Suprapubic skin (tissue), 4 donors: ENCODE data around the gene BANP. TPM values are rescaled to one million over a fixed set of nuclear protein-coding genes. Genes with fewer than 3 reads are reported as not detected.

Source experiments
- DNase-seq, 2 donors: peaks; one replicate each; pipeline ENCODE4 v3.0.0-alpha.2; 2019; ENCODE audit warnings: low spot score in 2 of 2
- H3K27ac ChIP-seq: fragments of 200-600 bp; sonication (generic); one replicate; pipeline ENCODE4 v1.5.1; 2019
- H3K27me3 ChIP-seq: fragments of 200-600 bp; sonication (generic); one replicate; pipeline ENCODE4 v1.5.1; 2019
- H3K36me3 ChIP-seq: fragments of 200-600 bp; sonication (generic); one replicate; pipeline ENCODE4 v1.5.1; 2019
- H3K4me1 ChIP-seq: fragments of 200-600 bp; sonication (generic); one replicate; pipeline ENCODE4 v1.5.1; 2019
- H3K4me3 ChIP-seq: fragments of 200-600 bp; sonication (generic); one replicate; pipeline ENCODE4 v1.5.1; 2019; ENCODE audit warnings: mild to moderate bottlenecking
- H3K9me3 ChIP-seq: fragments of 200-600 bp; sonication (generic); one replicate; pipeline ENCODE4 v1.5.1; 2019
- EP300 ChIP-seq: sonication (generic); formaldehyde crosslinking; IDR thresholded peaks from one replicate; pipeline ENCODE4 v1.6.1; 2017; ENCODE audit warnings: antibody characterized with exemption
- POLR2A ChIP-seq, 2 donors: fragments of 450-650 bp; IDR thresholded peaks; one replicate each; pipeline ENCODE4 v1.6.1; 2017; ENCODE audit warnings: antibody characterized with exemption in 2 of 2, mild to moderate bottlenecking in 2 of 2, moderate library complexity in 2 of 2
- POLR2AphosphoS5 ChIP-seq, 3 donors: sonication (generic); formaldehyde crosslinking; IDR thresholded peaks; one replicate each; pipeline ENCODE4 v1.6.1; 2017; ENCODE audit warnings: antibody characterized with exemption in 3 of 3
- WGBS: methylation state at CpG from one replicate; pipeline ENCODE4 v1.1.5; 2018; 5-methylcytosine and 5-hydroxymethylcytosine counted together
- total RNA-seq, 4 donors: library from RNA; depleted of rRNA; stranded (reverse); fragments of >200 nt; gene quantifications; one replicate each; pipeline ENCODE4 v1.1.0, GENCODE V29; 2016
- TF ChIP-seq, protein P1 (sequence below), 2 donors: fragments of 200-600 bp in 1 of 2; fragments of 450-650 bp in 1 of 2; sonication (generic) in 1 of 2; IDR thresholded peaks; one replicate each; pipeline ENCODE4 v1.5.1; 2016 to 2019; ENCODE audit warnings: antibody characterized with exemption in 2 of 2, mild to moderate bottlenecking in 1 of 2, moderate library complexity in 1 of 2

The BANP gene
- total RNA-seq, 4 donors from 2014 or later, result 24.9 to 40.1 (median 26.5) TPM

DNA sequence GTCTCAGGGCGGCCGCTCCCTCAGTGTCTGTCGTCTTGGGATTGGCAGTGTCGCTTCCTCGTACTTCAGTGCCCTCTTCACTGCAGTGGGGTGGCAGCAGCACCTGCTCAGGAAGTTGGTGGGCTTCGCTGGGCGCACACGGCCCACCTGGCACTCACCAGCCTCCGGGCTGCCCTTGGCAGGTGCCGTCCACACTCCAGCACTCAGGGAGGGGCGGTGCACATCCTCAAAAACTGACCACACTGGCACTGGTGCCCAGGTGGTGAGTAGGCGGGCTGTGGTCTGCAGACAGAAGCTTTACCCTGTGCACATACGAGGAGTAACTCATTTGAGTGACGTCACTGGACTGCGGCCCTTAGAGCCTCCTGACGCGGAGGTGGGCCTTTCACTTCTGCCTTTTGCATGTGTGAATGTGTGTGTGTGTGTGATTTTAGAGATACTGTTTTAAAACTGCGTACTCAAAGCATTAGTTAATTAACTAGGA, 94.6 kb downstream of the BANP start:
- Histone ChIP-seq H3K27me3 (no peaks in the 10 kb centered on the region), H3K9me3 (no peaks in the 10 kb centered on the region), H3K36me3 (peaks cover 37% of the 10 kb centered on the region), H3K4me1 (no peaks in the 10 kb centered on the region), H3K27ac (no peak overlapping the region), H3K4me3 (no peak overlapping the region)
- DNase-seq, result no peak
- 93% methylated on average over 8 of the region's 18 CpGs for WGBS
- TF ChIP-seq POLR2A (IDR thresholded peaks at IDR 0.05) (no peak), EP300 (no peak), POLR2AphosphoS5 (IDR thresholded peaks at IDR 0.05) (no peak)
- TF ChIP-seq, protein P1, sequence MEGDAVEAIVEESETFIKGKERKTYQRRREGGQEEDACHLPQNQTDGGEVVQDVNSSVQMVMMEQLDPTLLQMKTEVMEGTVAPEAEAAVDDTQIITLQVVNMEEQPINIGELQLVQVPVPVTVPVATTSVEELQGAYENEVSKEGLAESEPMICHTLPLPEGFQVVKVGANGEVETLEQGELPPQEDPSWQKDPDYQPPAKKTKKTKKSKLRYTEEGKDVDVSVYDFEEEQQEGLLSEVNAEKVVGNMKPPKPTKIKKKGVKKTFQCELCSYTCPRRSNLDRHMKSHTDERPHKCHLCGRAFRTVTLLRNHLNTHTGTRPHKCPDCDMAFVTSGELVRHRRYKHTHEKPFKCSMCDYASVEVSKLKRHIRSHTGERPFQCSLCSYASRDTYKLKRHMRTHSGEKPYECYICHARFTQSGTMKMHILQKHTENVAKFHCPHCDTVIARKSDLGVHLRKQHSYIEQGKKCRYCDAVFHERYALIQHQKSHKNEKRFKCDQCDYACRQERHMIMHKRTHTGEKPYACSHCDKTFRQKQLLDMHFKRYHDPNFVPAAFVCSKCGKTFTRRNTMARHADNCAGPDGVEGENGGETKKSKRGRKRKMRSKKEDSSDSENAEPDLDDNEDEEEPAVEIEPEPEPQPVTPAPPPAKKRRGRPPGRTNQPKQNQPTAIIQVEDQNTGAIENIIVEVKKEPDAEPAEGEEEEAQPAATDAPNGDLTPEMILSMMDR (IDR thresholded peaks at IDR 0.05), result no peak

DNA sequence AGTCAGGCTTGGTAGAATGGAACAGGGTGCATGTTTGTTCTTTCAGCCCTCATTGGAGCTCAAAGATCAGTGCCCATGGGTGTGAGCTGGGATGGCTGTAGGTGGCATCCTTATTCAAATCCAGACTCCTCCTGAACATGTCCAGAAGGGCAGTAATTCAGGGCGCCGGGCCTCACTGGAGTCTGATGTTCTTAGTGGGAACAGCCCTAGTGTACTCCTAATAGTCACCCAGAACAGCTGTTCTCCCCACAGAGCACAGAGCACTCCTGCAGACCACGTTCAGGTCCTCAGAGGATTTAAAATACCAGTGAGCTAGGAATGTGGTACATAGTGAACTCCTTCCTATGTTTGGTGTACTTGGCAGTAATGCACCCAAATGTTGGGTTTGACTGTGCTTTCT, 96.2 kb downstream of the BANP start:
- Histone ChIP-seq H3K4me1 (no peaks in the 10 kb centered on the region), H3K9me3 (no peaks in the 10 kb centered on the region), H3K27me3 (no peaks in the 10 kb centered on the region), H3K4me3 (no peak overlapping the region), H3K27ac (no peak overlapping the region), H3K36me3 (peaks cover 41% of the 10 kb centered on the region)
- no peak for DNase-seq
- WGBS, result 86% methylated on average over 1 of the region's 3 CpGs
- TF ChIP-seq POLR2AphosphoS5 (IDR thresholded peaks at IDR 0.05), result no peak

DNA sequence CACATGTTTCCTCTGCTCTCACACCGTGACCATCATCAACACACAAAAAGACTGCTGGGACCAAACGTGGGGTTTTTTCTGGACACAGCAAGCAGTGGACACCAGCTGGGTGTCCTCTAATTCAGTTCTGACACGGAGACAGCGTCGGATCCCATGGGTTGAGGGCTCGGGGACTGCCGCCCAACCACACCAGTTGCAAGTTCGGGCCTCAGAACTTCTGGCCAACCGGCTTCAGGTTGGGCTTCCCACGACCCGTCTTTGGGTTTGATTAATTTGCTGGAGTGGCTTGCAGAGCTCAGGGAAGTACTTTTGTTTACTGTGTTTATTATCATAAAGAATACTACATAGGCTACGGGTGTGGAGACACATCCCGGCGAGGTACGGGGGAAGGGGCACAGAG, 97.8 kb downstream of the BANP start:
- peaks cover 47% of the 10 kb centered on the region for H3K36me3 ChIP-seq
- DNase-seq, result no peak
- 89% methylated on average over 13 of the region's 15 CpGs for WGBS
- H3K4me3 ChIP-seq, result no peak overlapping the region
- H3K27ac ChIP-seq, result no peak overlapping the region
- TF ChIP-seq, protein P1 (IDR thresholded peaks at IDR 0.05), result no peak
- TF ChIP-seq EP300, result no peak
- no peak for TF ChIP-seq POLR2AphosphoS5 (IDR thresholded peaks at IDR 0.05)
- no peak for TF ChIP-seq POLR2A (IDR thresholded peaks at IDR 0.05)
- no peaks in the 10 kb centered on the region for H3K9me3 ChIP-seq
- no peaks in the 10 kb centered on the region for H3K4me1 ChIP-seq
- no peaks in the 10 kb centered on the region for H3K27me3 ChIP-seq

DNA sequence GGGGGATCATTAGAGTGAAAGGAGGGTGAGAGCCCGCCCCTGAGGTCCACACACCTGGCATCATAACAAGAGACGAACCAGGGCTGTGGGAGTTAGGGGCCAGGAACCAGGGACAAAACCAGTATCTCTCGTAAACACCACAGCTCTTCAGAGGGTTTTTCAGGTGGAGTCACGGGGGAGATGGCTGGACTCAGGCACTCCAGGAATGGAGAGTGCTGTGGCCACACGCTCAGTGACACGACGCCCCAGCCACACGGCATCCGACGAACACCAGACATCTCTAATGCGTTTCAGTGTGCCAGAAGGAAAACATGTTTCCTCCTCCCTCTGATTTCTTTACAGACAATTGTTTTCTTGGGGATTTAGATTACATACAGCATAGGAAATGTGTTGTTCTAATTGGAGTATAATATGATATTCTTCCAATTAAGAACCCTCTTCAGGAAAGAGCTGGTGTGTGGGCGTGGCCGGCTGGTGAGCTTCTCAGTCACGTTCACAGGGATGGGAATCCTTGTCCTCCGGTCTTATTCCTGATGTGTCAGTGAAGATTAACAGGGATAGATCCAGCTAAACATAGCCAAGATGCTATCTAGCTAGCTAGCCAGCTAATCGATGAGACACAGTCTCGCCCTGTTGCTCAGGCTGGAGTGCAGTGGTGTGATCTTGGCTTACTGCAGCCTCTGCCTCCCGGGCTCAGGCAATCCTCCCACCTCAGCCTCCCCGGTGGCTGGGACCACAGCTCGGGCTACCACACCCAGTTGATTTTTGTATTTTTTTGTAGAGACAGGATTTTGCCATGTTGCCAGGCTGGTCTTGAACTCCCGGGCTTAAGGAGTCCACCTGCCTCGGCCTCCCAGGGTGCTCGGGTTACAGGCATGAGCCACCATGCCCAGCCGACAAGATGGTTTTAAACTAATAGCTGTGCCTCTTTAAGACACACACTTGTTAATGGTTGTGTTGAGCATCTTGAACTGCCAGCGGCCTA, 98.6 kb downstream of the BANP start:
- WGBS, result 88% methylated on average over 25 of the region's 25 CpGs
- TF ChIP-seq, protein P1 (IDR thresholded peaks at IDR 0.05), result no peak
- TF ChIP-seq EP300 (no peak), POLR2AphosphoS5 (IDR thresholded peaks at IDR 0.05) (no peak)
- no peak for DNase-seq
- Histone ChIP-seq H3K9me3 (no peaks in the 10 kb centered on the region), H3K36me3 (peaks cover 47% of the 10 kb centered on the region), H3K27ac (no peak overlapping the region), H3K27me3 (no peaks in the 10 kb centered on the region), H3K4me3 (no peak overlapping the region), H3K4me1 (no peaks in the 10 kb centered on the region)

DNA sequence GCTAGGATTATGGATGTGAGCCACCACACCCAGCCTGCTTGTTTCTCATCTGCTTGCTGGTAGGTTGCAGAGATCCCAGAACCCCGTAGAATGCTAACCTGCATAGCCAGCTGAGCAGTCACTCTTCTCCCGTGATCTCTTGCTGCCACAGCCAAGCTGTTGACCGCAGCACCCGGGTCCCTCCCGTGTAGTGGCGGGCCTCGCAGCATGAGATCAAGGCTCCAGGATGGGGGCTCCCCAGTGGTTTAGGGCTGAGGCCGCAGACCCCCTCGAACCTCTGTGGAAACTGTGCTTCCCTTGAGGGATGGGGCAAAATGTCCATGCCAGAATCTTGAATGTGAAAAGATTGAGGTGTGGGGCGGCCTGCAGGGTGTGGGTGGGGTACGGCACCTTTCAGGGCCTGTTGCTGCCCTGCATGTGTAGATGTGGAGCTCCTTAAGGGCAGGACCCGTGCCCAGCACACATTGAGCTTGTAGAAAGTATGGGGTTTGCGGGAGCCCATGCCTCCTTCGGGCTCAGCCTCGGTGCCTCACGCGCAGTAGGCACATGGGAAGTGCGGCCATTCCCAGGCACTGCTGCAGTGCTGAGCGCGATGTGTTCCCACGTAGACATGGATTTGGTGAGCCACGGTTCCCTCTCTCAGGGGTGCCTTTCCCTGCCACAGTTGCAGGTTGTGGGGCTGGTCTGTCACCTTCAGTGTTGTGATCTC, 99.9 kb downstream of the BANP start:
- Histone ChIP-seq H3K27me3 (no peaks in the 10 kb centered on the region), H3K4me1 (no peaks in the 10 kb centered on the region), H3K4me3 (no peak overlapping the region), H3K27ac (no peak overlapping the region), H3K36me3 (peaks cover 40% of the 10 kb centered on the region), H3K9me3 (no peaks in the 10 kb centered on the region)
- DNase-seq, result no peak
- WGBS, result 92% methylated on average over 12 of the region's 22 CpGs
- TF ChIP-seq EP300 (no peak), POLR2A (IDR thresholded peaks at IDR 0.05) (no peak), POLR2AphosphoS5 (IDR thresholded peaks at IDR 0.05) (no peak)
- TF ChIP-seq, protein P1 (IDR thresholded peaks at IDR 0.05), result no peak
